MM.1S (cell line): Measurements from ENCODE around the gene SLC25A39.
A peak's percentile ranks its signal among the peaks of the same experiment; 100 is the strongest.

Experiments
- DNase-seq: peaks from one replicate; pipeline ENCODE4 v3.0.0-alpha.2; 2015
- H2AFZ ChIP-seq: fragments of 300-600 bp; sonication (generic); 2 replicates; pipeline ENCODE4 v1.6.0; 2016; ENCODE audit warnings: antibody characterized with exemption, low read length
- H3F3A ChIP-seq: fragments of 300-600 bp; sonication (generic); 2 replicates; pipeline ENCODE4 v1.6.1; 2016; ENCODE audit warnings: mild to moderate bottlenecking, antibody characterized with exemption, low read length, moderate library complexity, mixed read lengths; ENCODE audit not compliant: insufficient read depth
- H3K27ac ChIP-seq: fragments of 300-600 bp; sonication (generic); 2 replicates; pipeline ENCODE4 v1.5.1; 2016; ENCODE audit warnings: mild to moderate bottlenecking, low read length
- H3K27me3 ChIP-seq: fragments of 300-600 bp; sonication (generic); replicated peaks from 2 replicates; pipeline ENCODE4 v1.6.0; 2016; ENCODE audit warnings: low read length; ENCODE audit not compliant: insufficient read depth
- H3K36me3 ChIP-seq: fragments of 300-600 bp; sonication (generic); replicated peaks from 2 replicates; pipeline ENCODE4 v1.6.1; 2016; ENCODE audit warnings: mild to moderate bottlenecking, low read length, mixed read lengths; ENCODE audit not compliant: insufficient read depth
- H3K4me1 ChIP-seq: fragments of 300-600 bp; sonication (generic); 2 replicates; pipeline ENCODE4 v1.6.1; 2016; ENCODE audit warnings: low read length, mixed read lengths
- H3K4me2 ChIP-seq: fragments of 300-600 bp; sonication (generic); 2 replicates; pipeline ENCODE4 v1.6.0; 2016; ENCODE audit warnings: low read depth, low read length
- H3K4me3 ChIP-seq: fragments of 300-600 bp; sonication (generic); 2 replicates; pipeline ENCODE4 v1.5.1; 2016; ENCODE audit warnings: low read length, mixed read lengths
- H3K79me2 ChIP-seq: fragments of 300-600 bp; sonication (generic); 2 replicates; pipeline ENCODE4 v1.6.1; 2016; ENCODE audit warnings: mixed run types, low read length, mixed read lengths
- H3K9ac ChIP-seq: fragments of 300-600 bp; sonication (generic); 2 replicates; pipeline ENCODE4 v1.6.1; 2016; ENCODE audit warnings: low read length, mixed read lengths
- H3K9me2 ChIP-seq: fragments of 300-600 bp; sonication (generic); replicated peaks from 2 replicates; pipeline ENCODE4 v1.6.1; 2016; ENCODE audit warnings: mild to moderate bottlenecking, low read length, mixed read lengths; ENCODE audit not compliant: insufficient read depth
- H3K9me3 ChIP-seq: fragments of 300-600 bp; sonication (generic); replicated peaks from 2 replicates; pipeline ENCODE4 v1.6.1; 2016; ENCODE audit warnings: mild to moderate bottlenecking, low read length, mixed read lengths; ENCODE audit not compliant: insufficient read depth
- H4K20me1 ChIP-seq: fragments of 300-600 bp; sonication (generic); 2 replicates; pipeline ENCODE4 v1.6.1; 2016; ENCODE audit warnings: mild to moderate bottlenecking, low read length, moderate library complexity, mixed read lengths; ENCODE audit not compliant: insufficient read depth
- EZH2 ChIP-seq: fragments of 300-600 bp; sonication (generic); optimal IDR thresholded peaks from 2 replicates; pipeline ENCODE3; 2017; ENCODE audit warnings: low read depth, mild to moderate bottlenecking, antibody characterized with exemption, low read length, mixed read lengths
- EZH2phosphoT487 ChIP-seq: fragments of 300-600 bp; sonication (generic); IDR thresholded peaks from 2 replicates; pipeline ENCODE4 v1.6.1; 2018; ENCODE audit warnings: antibody characterized with exemption, low read length
- TF ChIP-seq, protein P1 (sequence below): fragments of 300-600 bp; sonication (generic); IDR thresholded peaks from 2 replicates; pipeline ENCODE4 v1.5.1; 2016; ENCODE audit warnings: antibody characterized with exemption, low read length, mixed read lengths

The SLC25A39 gene

DNA sequence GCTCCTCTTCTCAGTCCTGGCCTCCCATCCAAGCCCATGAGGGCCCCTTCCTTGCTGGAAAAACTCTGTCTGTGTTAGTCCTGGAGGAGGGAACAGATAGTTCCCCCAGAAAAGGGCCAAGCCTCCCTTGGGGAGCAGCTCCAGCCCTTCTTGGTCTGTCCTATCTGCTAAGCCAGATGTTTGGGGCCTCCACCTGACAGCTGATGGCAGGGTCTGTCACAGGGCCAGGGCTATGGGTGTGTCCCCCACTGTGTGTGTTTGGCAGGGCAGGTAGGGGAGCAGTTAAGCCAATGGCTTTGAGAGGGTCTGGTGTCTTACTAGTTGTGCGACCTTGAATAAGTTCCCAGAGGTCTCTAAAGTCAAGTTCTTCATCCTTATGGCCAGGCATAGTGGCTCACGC, 43.1 kb downstream of the SLC25A39 start:
- no peak for DNase-seq
- Histone ChIP-seq H2AFZ (no peak overlapping the region), H3F3A (peaks cover 3% of the 10 kb centered on the region; the same call in 1 of the 2 replicates), H4K20me1 (no peaks in the 10 kb centered on the region), H3K4me1 (peaks cover 14% of the 10 kb centered on the region), H3K9ac (no peak overlapping the region), H3K27me3 (no peaks in the 10 kb centered on the region), H3K4me3 (no peak overlapping the region), H3K79me2 (no peaks in the 10 kb centered on the region), H3K4me2 (no peak overlapping the region), H3K27ac (no peak overlapping the region), H3K9me2 (no peaks in the 10 kb centered on the region), H3K9me3 (no peaks in the 10 kb centered on the region), H3K36me3 (no peaks in the 10 kb centered on the region)
- TF ChIP-seq EZH2phosphoT487, result no peak

DNA sequence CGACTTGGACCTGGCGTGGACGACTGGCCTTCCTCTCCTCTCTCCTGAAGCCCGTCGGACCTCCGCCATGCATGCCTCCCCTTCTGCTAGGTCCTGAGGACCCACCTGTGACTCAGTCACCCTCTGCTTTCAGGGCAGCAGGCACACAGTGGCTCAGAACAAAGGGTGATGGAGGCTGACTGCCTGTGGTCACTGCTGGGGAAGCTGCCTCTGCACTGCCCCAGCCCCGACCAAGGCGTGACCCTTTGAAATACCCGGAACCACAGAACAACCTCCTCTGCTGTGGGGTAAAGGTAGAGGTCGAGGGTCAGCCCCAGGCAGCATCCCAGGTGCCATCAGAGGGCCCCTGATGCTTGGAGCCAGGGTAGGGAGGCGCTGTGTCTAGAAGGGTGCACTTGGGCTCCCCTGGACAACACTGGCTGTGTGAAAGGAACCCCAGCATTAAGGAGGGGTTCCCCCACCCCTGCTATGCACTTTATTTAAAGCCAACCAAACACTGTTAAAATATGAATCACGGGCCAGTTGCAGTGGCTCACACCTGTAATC, 44.2 kb downstream of the SLC25A39 start:
- Histone ChIP-seq H3K4me3 (peak overlapping the region; percentile 8; the same call in 1 of the 2 replicates), H3K27ac (peak overlapping the region; percentile 47; the same call in 1 of the 2 replicates), H3K9me3 (no peaks in the 10 kb centered on the region), H3K79me2 (no peaks in the 10 kb centered on the region), H3F3A (peaks cover 3% of the 10 kb centered on the region; the same call in 1 of the 2 replicates), H3K4me1 (peaks cover 14% of the 10 kb centered on the region), H3K36me3 (no peaks in the 10 kb centered on the region), H3K27me3 (no peaks in the 10 kb centered on the region), H4K20me1 (no peaks in the 10 kb centered on the region), H2AFZ (peak overlapping the region; percentile 63), H3K9ac (peak overlapping the region; percentile 19; the same call in 1 of the 2 replicates), H3K4me2 (peak overlapping the region; percentile 81), H3K9me2 (no peaks in the 10 kb centered on the region)
- TF ChIP-seq EZH2phosphoT487 (no peak), EZH2 (no peak)
- TF ChIP-seq, protein P1, sequence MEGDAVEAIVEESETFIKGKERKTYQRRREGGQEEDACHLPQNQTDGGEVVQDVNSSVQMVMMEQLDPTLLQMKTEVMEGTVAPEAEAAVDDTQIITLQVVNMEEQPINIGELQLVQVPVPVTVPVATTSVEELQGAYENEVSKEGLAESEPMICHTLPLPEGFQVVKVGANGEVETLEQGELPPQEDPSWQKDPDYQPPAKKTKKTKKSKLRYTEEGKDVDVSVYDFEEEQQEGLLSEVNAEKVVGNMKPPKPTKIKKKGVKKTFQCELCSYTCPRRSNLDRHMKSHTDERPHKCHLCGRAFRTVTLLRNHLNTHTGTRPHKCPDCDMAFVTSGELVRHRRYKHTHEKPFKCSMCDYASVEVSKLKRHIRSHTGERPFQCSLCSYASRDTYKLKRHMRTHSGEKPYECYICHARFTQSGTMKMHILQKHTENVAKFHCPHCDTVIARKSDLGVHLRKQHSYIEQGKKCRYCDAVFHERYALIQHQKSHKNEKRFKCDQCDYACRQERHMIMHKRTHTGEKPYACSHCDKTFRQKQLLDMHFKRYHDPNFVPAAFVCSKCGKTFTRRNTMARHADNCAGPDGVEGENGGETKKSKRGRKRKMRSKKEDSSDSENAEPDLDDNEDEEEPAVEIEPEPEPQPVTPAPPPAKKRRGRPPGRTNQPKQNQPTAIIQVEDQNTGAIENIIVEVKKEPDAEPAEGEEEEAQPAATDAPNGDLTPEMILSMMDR, result no peak
- DNase-seq, result no peak

DNA sequence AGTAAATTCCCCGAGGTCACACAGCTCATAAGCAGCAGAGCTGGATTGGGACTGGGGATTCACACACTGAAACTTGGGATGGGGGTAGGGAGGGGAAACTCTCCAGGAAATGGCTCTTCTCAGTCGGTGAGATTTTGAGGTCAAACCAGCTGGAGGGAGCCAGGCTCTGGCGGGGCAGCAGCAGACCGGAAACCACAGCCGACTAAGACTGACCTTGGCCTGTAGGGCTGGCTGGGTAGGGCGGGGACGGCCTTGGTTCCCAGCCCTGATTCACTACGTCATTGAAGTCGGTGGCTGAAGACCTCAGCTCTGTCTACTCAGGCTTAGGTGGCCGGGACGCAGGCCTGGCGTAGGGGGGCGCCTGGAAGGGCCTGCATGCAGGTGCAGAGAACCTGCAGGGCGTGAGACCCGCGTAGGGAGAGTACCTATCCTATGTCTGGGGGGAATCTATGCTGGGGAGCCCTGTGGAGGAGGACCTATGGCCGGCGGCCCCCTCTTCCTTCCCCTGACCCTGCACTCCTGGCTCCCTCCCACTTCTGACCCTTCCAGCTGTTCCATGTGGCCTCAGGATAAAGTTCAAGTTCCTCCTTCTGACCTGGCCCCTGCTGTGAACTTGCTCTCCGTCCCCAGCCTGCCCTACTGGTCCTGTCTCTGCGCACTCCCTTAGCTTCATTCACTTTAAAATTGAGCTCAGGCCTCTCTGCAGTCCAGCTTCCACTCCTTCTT, 44.8 kb downstream of the SLC25A39 start:
- Histone ChIP-seq H3K79me2 (no peaks in the 10 kb centered on the region), H3K9ac (peak overlapping the region; percentile 19; the same call in 1 of the 2 replicates), H3K36me3 (no peaks in the 10 kb centered on the region), H3F3A (peaks cover 3% of the 10 kb centered on the region; the same call in 1 of the 2 replicates), H3K27ac (peak overlapping the region; percentile 47; the same call in 1 of the 2 replicates), H3K4me1 (peaks cover 14% of the 10 kb centered on the region), H4K20me1 (no peaks in the 10 kb centered on the region), H3K9me3 (no peaks in the 10 kb centered on the region), H3K27me3 (no peaks in the 10 kb centered on the region), H2AFZ (peak overlapping the region; percentile 63), H3K4me2 (peak overlapping the region; percentile 81), H3K9me2 (no peaks in the 10 kb centered on the region), H3K4me3 (peak overlapping the region; percentile 8; the same call in 1 of the 2 replicates)
- DNase-seq, result peak; percentile 92
- no peak for TF ChIP-seq EZH2
- no peak for TF ChIP-seq EZH2phosphoT487
- TF ChIP-seq, protein P1, result no peak

DNA sequence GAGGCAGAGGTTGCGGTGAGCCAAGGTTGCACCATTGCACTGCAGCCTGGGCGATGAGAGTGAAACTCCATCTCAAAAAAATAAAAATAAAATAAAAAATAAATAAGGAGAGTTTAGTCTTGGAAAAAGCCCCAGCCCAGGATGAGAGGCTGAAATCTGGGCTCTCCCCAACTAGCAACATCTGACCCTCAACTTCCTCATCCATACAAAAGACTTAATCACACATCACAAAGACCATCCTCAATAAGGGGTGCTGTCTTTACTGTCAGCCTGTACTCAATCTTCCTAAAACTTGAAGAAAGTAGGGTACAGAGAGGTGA, 45.3 kb downstream of the SLC25A39 start:
- H3K9me2 ChIP-seq, result no peaks in the 10 kb centered on the region
- H3K4me1 ChIP-seq, result peaks cover 14% of the 10 kb centered on the region
- H3K9ac ChIP-seq, result no peak overlapping the region
- H3K9me3 ChIP-seq, result no peaks in the 10 kb centered on the region
- no peaks in the 10 kb centered on the region for H3K36me3 ChIP-seq
- TF ChIP-seq, protein P1, result no peak
- TF ChIP-seq EZH2 (no peak), EZH2phosphoT487 (no peak)
- H3K4me2 ChIP-seq, result peak overlapping the region; percentile 81
- H3K79me2 ChIP-seq, result no peaks in the 10 kb centered on the region
- peak overlapping the region; percentile 63; the same call in 1 of the 2 replicates for H2AFZ ChIP-seq
- H4K20me1 ChIP-seq, result no peaks in the 10 kb centered on the region
- no peak overlapping the region; the same call in 1 of the 2 replicates for H3K4me3 ChIP-seq
- no peak for DNase-seq
- H3F3A ChIP-seq, result peaks cover 3% of the 10 kb centered on the region; the same call in 1 of the 2 replicates
- peak overlapping the region; percentile 47; the same call in 1 of the 2 replicates for H3K27ac ChIP-seq
- H3K27me3 ChIP-seq, result no peaks in the 10 kb centered on the region
